Measurements from ENCODE around the gene PHACTR2. TPM values are rescaled to one million over a fixed set of nuclear protein-coding genes. Genes with fewer than 3 reads are reported as not detected.

The PHACTR2 gene
- total RNA-seq, 1 experiment from 2014 or later: 27.6 TPM

DNA sequence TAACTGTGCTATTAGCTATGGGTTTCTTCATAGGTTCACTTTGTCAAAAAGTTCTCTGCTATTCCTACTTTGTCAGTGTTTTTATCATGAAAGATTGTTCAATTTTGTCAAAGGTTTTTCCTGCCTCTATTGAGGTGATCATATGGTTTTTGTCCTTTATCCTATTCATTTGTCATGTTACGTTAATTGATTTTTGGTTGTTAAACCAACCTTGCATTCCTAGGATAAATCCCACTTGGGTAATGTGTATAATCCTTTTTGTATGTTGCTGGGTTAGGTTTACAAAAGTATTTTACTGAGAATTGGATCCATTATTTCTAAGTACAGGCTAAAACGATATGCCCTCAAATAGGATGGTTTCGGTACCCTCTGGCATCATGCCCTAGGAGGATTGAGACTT, 5.0 kb downstream of the PHACTR2 start:
- H3K9me2 ChIP-seq (ENCODE audit: insufficient read depth): no peaks in the 10 kb centered on the region
- no peak overlapping the region for H2AFZ ChIP-seq (ENCODE audit: low read depth, low read length, poor library complexity, severe bottlenecking)
- ChIA-PET RAD21 (ENCODE audit: low non-redundant PET in 1 of 2, low total read pairs in 2 of 2, uncharacterized antibody in 2 of 2, unreplicated experiment in 2 of 2) (no interaction called here), CTCF (no interaction called here), POLR2A (no interaction called here)
- H3K9me3 ChIP-seq (ENCODE audit: control insufficient read depth in 1 of 2, insufficient read depth in 1 of 2, low read depth in 1 of 2, low read length in 2 of 2): peaks cover 6 to 10% of the 10 kb centered on the region in 2 experiments; a peak in 2 of 4 replicates
- peaks cover 7 to 9% of the 10 kb centered on the region in 2 experiments; a peak in 3 of 4 replicates for H3K4me1 ChIP-seq (ENCODE audit: control insufficient read depth in 1 of 2, insufficient read depth in 2 of 2, low read length in 2 of 2)
- no peaks in the 10 kb centered on the region for H3K27me3 ChIP-seq (ENCODE audit: insufficient read depth, low read length)
- H3K9ac ChIP-seq (ENCODE audit: low read length): no peak overlapping the region
- no peak for ATAC-seq
- no peaks in the 10 kb centered on the region for H4K20me1 ChIP-seq (ENCODE audit: insufficient read depth)
- H3K4me2 ChIP-seq (ENCODE audit: low read length): no peak overlapping the region
- H3K4me3 ChIP-seq (replicated peaks in 1 of 2; ENCODE audit: low read depth in 1 of 2, low read length in 2 of 2): no peak overlapping the region
- H3K36me3 ChIP-seq (ENCODE audit: control insufficient read depth in 1 of 2, insufficient read depth in 2 of 2, low read length in 2 of 2): no peaks in the 10 kb centered on the region
- no peak overlapping the region for H3K27ac ChIP-seq (ENCODE audit: low read depth, low read length)
- TF ChIP-seq POLR2A (IDR thresholded peaks at IDR 0.05; ENCODE audit: borderline replicate concordance, extremely low read depth, insufficient read depth, insufficient read length) (no peak), MAX (IDR thresholded peaks at IDR 0.05) (no peak), ELF1 (IDR thresholded peaks at IDR 0.05; ENCODE audit: borderline replicate concordance, low read depth) (no peak), SRF (IDR thresholded peaks at IDR 0.05; ENCODE audit: low read depth) (no peak), ZBTB33 (IDR thresholded peaks at IDR 0.05; ENCODE audit: extremely low read depth, insufficient replicate concordance, low read length) (no peak)
- intact Hi-C loops (cut with micrococcal nuclease): no loop called here
- no peak for DNase-seq (ENCODE audit: low read depth, low spot score)
- no TSS peak for BruUV-seq (replicated peaks)
- H3K79me2 ChIP-seq (ENCODE audit: insufficient read depth, low read length): peaks cover 60% of the 10 kb centered on the region

DNA sequence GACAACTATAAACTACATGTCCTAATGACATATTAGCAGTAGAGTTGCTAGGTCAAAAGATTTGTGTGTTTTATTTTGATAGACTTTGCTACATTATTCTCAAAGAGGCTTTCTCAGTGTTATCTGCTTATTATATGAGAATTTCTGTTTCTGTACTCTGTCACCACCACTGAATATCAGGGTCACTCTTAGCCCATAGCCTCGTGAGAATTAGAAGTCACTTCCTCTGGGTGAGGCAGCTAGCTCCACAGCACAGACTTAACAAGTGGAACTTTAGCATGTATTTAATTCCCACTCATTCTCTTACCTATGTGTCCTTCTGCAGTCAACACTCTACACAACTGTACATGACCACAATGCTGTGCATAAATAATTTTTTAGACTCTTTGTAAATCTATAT, 6.7 kb downstream of the PHACTR2 start:
- no peak for TF ChIP-seq CEBPB (IDR thresholded peaks at IDR 0.05; ENCODE audit: low read depth)
- TF ChIP-seq, protein P1, sequence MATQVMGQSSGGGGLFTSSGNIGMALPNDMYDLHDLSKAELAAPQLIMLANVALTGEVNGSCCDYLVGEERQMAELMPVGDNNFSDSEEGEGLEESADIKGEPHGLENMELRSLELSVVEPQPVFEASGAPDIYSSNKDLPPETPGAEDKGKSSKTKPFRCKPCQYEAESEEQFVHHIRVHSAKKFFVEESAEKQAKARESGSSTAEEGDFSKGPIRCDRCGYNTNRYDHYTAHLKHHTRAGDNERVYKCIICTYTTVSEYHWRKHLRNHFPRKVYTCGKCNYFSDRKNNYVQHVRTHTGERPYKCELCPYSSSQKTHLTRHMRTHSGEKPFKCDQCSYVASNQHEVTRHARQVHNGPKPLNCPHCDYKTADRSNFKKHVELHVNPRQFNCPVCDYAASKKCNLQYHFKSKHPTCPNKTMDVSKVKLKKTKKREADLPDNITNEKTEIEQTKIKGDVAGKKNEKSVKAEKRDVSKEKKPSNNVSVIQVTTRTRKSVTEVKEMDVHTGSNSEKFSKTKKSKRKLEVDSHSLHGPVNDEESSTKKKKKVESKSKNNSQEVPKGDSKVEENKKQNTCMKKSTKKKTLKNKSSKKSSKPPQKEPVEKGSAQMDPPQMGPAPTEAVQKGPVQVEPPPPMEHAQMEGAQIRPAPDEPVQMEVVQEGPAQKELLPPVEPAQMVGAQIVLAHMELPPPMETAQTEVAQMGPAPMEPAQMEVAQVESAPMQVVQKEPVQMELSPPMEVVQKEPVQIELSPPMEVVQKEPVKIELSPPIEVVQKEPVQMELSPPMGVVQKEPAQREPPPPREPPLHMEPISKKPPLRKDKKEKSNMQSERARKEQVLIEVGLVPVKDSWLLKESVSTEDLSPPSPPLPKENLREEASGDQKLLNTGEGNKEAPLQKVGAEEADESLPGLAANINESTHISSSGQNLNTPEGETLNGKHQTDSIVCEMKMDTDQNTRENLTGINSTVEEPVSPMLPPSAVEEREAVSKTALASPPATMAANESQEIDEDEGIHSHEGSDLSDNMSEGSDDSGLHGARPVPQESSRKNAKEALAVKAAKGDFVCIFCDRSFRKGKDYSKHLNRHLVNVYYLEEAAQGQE (IDR thresholded peaks at IDR 0.05; ENCODE audit: low read depth): no peak
- no peak for TF ChIP-seq CTCF (IDR thresholded peaks at IDR 0.05 in 2 of 3, conservative IDR thresholded peaks at IDR 0.05 in 1 of 3; ENCODE audit: borderline replicate concordance in 1 of 3, insufficient read depth in 1 of 3, low read depth in 2 of 3, low read length in 2 of 3)
- no peak for TF ChIP-seq SIN3A (IDR thresholded peaks at IDR 0.05; ENCODE audit: low read depth)
- peaks cover 2% of the 10 kb centered on the region in 2 experiments; a peak in 3 of 4 replicates for H3K4me1 ChIP-seq (ENCODE audit: control insufficient read depth in 1 of 2, insufficient read depth in 2 of 2, low read length in 2 of 2)
- intact Hi-C loops (cut with micrococcal nuclease): no loop called here

More for the DNA sequence above, 6.7 kb downstream of the PHACTR2 start:
- ChIA-PET POLR2A (no interaction called here), RAD21 (ENCODE audit: low non-redundant PET in 1 of 2, low total read pairs in 2 of 2, uncharacterized antibody in 2 of 2, unreplicated experiment in 2 of 2) (no interaction called here), CTCF (no interaction called here)
- Histone ChIP-seq H3K9me2 (ENCODE audit: insufficient read depth) (no peaks in the 10 kb centered on the region), H3K27ac (ENCODE audit: low read depth, low read length) (no peak overlapping the region), H3K9me3 (ENCODE audit: control insufficient read depth in 1 of 2, insufficient read depth in 1 of 2, low read depth in 1 of 2, low read length in 2 of 2) (peaks cover 6 to 10% of the 10 kb centered on the region in 2 experiments; a peak in 2 of 4 replicates), H3K36me3 (ENCODE audit: control insufficient read depth in 1 of 2, insufficient read depth in 2 of 2, low read length in 2 of 2) (no peaks in the 10 kb centered on the region), H3K27me3 (ENCODE audit: insufficient read depth, low read length) (no peaks in the 10 kb centered on the region), H2AFZ (ENCODE audit: low read depth, low read length, poor library complexity, severe bottlenecking) (no peak overlapping the region), H3K9ac (ENCODE audit: low read length) (no peak overlapping the region), H3K4me2 (ENCODE audit: low read length) (no peak overlapping the region), H4K20me1 (ENCODE audit: insufficient read depth) (no peaks in the 10 kb centered on the region), H3K79me2 (ENCODE audit: insufficient read depth, low read length) (peaks cover 50% of the 10 kb centered on the region), H3K4me3 (replicated peaks in 1 of 2; ENCODE audit: low read depth in 1 of 2, low read length in 2 of 2) (no peak overlapping the region)
- DNase-seq (ENCODE audit: low read depth, low spot score): no peak
- no TSS peak for BruUV-seq (replicated peaks)
- ATAC-seq: no peak
